A549 (cell line): Measurements from ENCODE around the gene SEC14L5. TPM values are rescaled to one million over a fixed set of nuclear protein-coding genes. Genes with fewer than 3 reads are reported as not detected.
A peak's percentile ranks its signal among the peaks of the same experiment; 100 is the strongest.

ENCODE experiments used
- ATAC-seq, 2 experiments: fragments of 200-7000 bp in 1 of 2; fragments of >200 bp in 1 of 2; cut with Nextera tagmentation in 1 of 2; cut with Tn5 transposase in 1 of 2; 3 replicates each; pipeline versions ENCODE4 v1.8.0 to v1.9.1; 2018 to 2020; ENCODE audit warnings: mild to moderate bottlenecking in 1 of 2, moderate library complexity in 1 of 2
- CTCF ChIA-PET: fragments of 300-600 bp; sonication (Branson Sonifier 250); formaldehyde crosslinking; extraction: SDS; loops from one replicate; lab custom pipeline; 2021; ENCODE audit warnings: antibody characterized with exemption, inconsistent platforms; lab: Yijun Ruan, JAX
- POLR2A ChIA-PET: fragments of 350-600 bp; formaldehyde crosslinking; extraction: SDS; loops from one replicate; lab custom pipeline; 2021; ENCODE audit warnings: antibody characterized with exemption, inconsistent platforms; lab: Yijun Ruan, JAX
- DNase-seq, 2 experiments: peaks; one replicate each; pipeline versions ENCODE4 v3.0.0 to v3.0.0-alpha.2; 2011 to 2016; ENCODE audit warnings: low read depth in 1 of 2, low spot score in 1 of 2
- FAIRE-seq: peaks from 2 replicates; lab custom pipeline; 2011; peaks lifted over from hg19 to GRCh38; lab: Jason Lieb, UNC
- H3K27ac ChIP-seq, 2 experiments: fragments of >200 bp; sonication (Bioruptor Twin); formaldehyde crosslinking; 3 replicates each; pipeline ENCODE4 v1.5.1; 2016 to 2017
- H3K4me1 ChIP-seq: fragments of >200 bp; sonication (Bioruptor Twin); formaldehyde crosslinking; 3 replicates; pipeline ENCODE4 v1.6.1; 2016
- H3K4me2 ChIP-seq: fragments of >200 bp; sonication (Bioruptor Twin); formaldehyde crosslinking; 3 replicates; pipeline ENCODE4 v1.6.1; 2016
- H3K4me3 ChIP-seq: fragments of >200 bp; sonication (Bioruptor Twin); formaldehyde crosslinking; 3 replicates; pipeline ENCODE4 v1.5.1; 2016
- H3K9me3 ChIP-seq: fragments of >200 bp; sonication (Bioruptor Twin); formaldehyde crosslinking; 3 replicates; pipeline ENCODE4 v1.6.1; 2016
- ATOH8 ChIP-seq: fragments of 250-450 bp; sonication (Bioruptor Pico); IDR thresholded peaks from 2 replicates; pipeline ENCODE4 v1.5.0; 2020; ENCODE audit warnings: low read depth, mild to moderate bottlenecking, moderate library complexity
- BCL3 ChIP-seq: fragments of >200 bp; sonication (Bioruptor Twin); formaldehyde crosslinking; IDR thresholded peaks from 3 replicates; pipeline ENCODE4 v1.6.1; 2016
- CBX2 ChIP-seq: fragments of 200-600 bp; sonication (generic); IDR thresholded peaks from 2 replicates; pipeline ENCODE4 v1.6.1; 2016; ENCODE audit warnings: low read depth, mild to moderate bottlenecking, borderline replicate concordance
- CEBPB ChIP-seq, 2 experiments: fragments of >200 bp in 1 of 2; sonication (Bioruptor Twin) in 1 of 2; formaldehyde crosslinking in 1 of 2; IDR thresholded peaks; 2 replicates each; pipeline ENCODE4 v1.6.1; 2012 to 2016
- E2F6 ChIP-seq: IDR thresholded peaks from 2 replicates; pipeline ENCODE4 v1.6.1; 2012; ENCODE audit warnings: low read depth, borderline replicate concordance
- EHF ChIP-seq: fragments of 250-450 bp; sonication (Bioruptor Pico); IDR thresholded peaks from 2 replicates; pipeline ENCODE4 v1.5.0; 2020; ENCODE audit warnings: mild to moderate bottlenecking
- EHMT2 ChIP-seq: fragments of 200-600 bp; sonication (generic); IDR thresholded peaks from 2 replicates; pipeline ENCODE4 v1.6.1; 2016; ENCODE audit warnings: antibody characterized with exemption, low read depth, mild to moderate bottlenecking, moderate library complexity
- ELK1 ChIP-seq: fragments of 150-350 bp; IDR thresholded peaks from 2 replicates; pipeline ENCODE4 v1.6.1; 2014; ENCODE audit warnings: low read depth, mild to moderate bottlenecking, low read length
- FOSL2 ChIP-seq, 2 experiments: fragments of 450-650 bp in 1 of 2; fragments of >200 bp in 1 of 2; sonication (Bioruptor Twin) in 1 of 2; formaldehyde crosslinking; IDR thresholded peaks; 2 replicates each; pipeline versions ENCODE4 v1.5.0 to v1.6.1; 2016 to 2020; ENCODE audit warnings: mild to moderate bottlenecking in 1 of 2, moderate library complexity in 1 of 2
- GATA3 ChIP-seq: IDR thresholded peaks from 2 replicates; pipeline ENCODE4 v1.6.1; 2012; ENCODE audit warnings: borderline replicate concordance
- HES2 ChIP-seq: fragments of >200 bp; sonication (Bioruptor Twin); formaldehyde crosslinking; IDR thresholded peaks from 2 replicates; pipeline ENCODE4 v1.6.1; 2016
- HEYL ChIP-seq: fragments of 250-450 bp; sonication (Bioruptor Pico); IDR thresholded peaks from 2 replicates; pipeline ENCODE4 v1.8.0; 2021; ENCODE audit warnings: mild to moderate bottlenecking, moderate library complexity
- HOXB5 ChIP-seq: fragments of 250-450 bp; sonication (Bioruptor Pico); IDR thresholded peaks from 2 replicates; pipeline ENCODE4 v1.5.0; 2020; ENCODE audit warnings: mild to moderate bottlenecking, moderate library complexity
- JUN ChIP-seq, 2 experiments: fragments of >200 bp; sonication (Bioruptor Twin); formaldehyde crosslinking; IDR thresholded peaks; 2 replicates in 1 of 2; 3 replicates in 1 of 2; pipeline ENCODE4 v1.6.1; 2016 to 2017
- KDM5A ChIP-seq: fragments of 200-600 bp; sonication (generic); IDR thresholded peaks from 2 replicates; pipeline ENCODE4 v1.6.1; 2016; ENCODE audit warnings: antibody characterized with exemption, mild to moderate bottlenecking
- MAX ChIP-seq: IDR thresholded peaks from 2 replicates; pipeline ENCODE4 v1.6.1; 2012
- MAZ ChIP-seq: fragments of 150-350 bp; IDR thresholded peaks from 2 replicates; pipeline ENCODE4 v1.6.1; 2014; ENCODE audit warnings: antibody characterized with exemption, low read depth, low read length, borderline replicate concordance
- NPAS2 ChIP-seq: fragments of 250-450 bp; sonication (Bioruptor Pico); IDR thresholded peaks from 2 replicates; pipeline ENCODE4 v1.8.0; 2022; ENCODE audit warnings: mild to moderate bottlenecking, moderate library complexity, borderline replicate concordance
- NR3C1 ChIP-seq: fragments of >200 bp; sonication (Bioruptor Twin); formaldehyde crosslinking; IDR thresholded peaks from 3 replicates; pipeline ENCODE4 v1.6.1; 2017
- POLR2AphosphoS2 ChIP-seq: conservative IDR thresholded peaks from 2 replicates; pipeline ENCODE4 v1.6.1; 2012; ENCODE audit warnings: low read length, improper control_type of control experiment, inconsistent platforms
- RCOR1 ChIP-seq: fragments of 150-350 bp; IDR thresholded peaks from 2 replicates; pipeline ENCODE4 v1.6.1; 2014; ENCODE audit warnings: antibody characterized with exemption, low read length, low read depth
- TFCP2L1 ChIP-seq: fragments of 250-450 bp; sonication (Bioruptor Pico); IDR thresholded peaks from 2 replicates; pipeline ENCODE4 v1.5.0; 2021; ENCODE audit warnings: mild to moderate bottlenecking
- TP53 ChIP-seq: fragments of 250-450 bp; sonication (Bioruptor Pico); IDR thresholded peaks from 2 replicates; pipeline ENCODE4 v1.5.0; 2021; ENCODE audit warnings: mild to moderate bottlenecking, moderate library complexity
- ZC3H11A ChIP-seq: fragments of 450-650 bp; IDR thresholded peaks from 2 replicates; pipeline ENCODE4 v1.6.1; 2014; ENCODE audit warnings: antibody characterized with exemption, mild to moderate bottlenecking
- ZNF302 ChIP-seq: fragments of 250-450 bp; sonication (Bioruptor Pico); IDR thresholded peaks from 2 replicates; pipeline ENCODE4 v1.9.0; 2021; ENCODE audit warnings: inconsistent platforms, mild to moderate bottlenecking, moderate library complexity
- WGBS: methylation state at CpG from one replicate; pipeline ENCODE4 v1.1.6; 2017; ENCODE audit errors: missing lambda C conversion rate; 5-methylcytosine and 5-hydroxymethylcytosine counted together
- polyA plus RNA-seq, 4 experiments: library from polyadenylated mRNA; depleted of rRNA in 3 of 4; stranded (reverse); fragments of >200 nt; fragmentation: RNase III in 1 of 4; extraction: RNeasy Plus Mini Kit Qiagen cat#74134 plus additional on column Dnase treatment in 1 of 4; gene quantifications; 2 replicates in 3 of 4; 3 replicates in 1 of 4; pipeline ENCODE4 v1.2.3, GENCODE V29; 2011 to 2017

SEC14L5 gene
- polyA plus RNA-seq, 2 of the 4 experiments (the other 2 are of a cell fraction), result 0.03 to 0.05 TPM

- Histone ChIP-seq H3K27ac (peak overlapping the region; percentile 69 to 89; a peak in 4 of 6 replicates), H3K4me3 (no peak overlapping the region), H3K9me3 (no peaks in the 10 kb centered on the region), H3K4me1 (peaks cover 31% of the 10 kb centered on the region), H3K4me2 (peak overlapping the region; percentile 98; the same call in 2 of the 3 replicates)
- ChIA-PET CTCF (interaction anchor here (1.9 kb wide), 1 partner anchor 18 kb away, joined by 6 read pairs; no protein-coding TSS in a partner anchor), POLR2A (no interaction called here)
- TF ChIP-seq ATOH8 (CRISPR knock-in tag), result no peak
- TF ChIP-seq GATA3, result no peak
- no peak for TF ChIP-seq KDM5A
- no peak for TF ChIP-seq MAX
- TF ChIP-seq CEBPB (IDR thresholded peaks at IDR 0.05), result peak in 1 of 2 experiments; percentile 8; a peak in 1 of 4 replicates
- FAIRE-seq (no peak), DNase-seq (no peak), ATAC-seq (no peak)
- WGBS, result 88% methylated on average over 16 of the region's 16 CpGs
These were observed 20.1 kb upstream of the SEC14L5 start for GRCh38 chr16:4937782-4938682.

- 80% methylated on average over 5 of the region's 5 CpGs for WGBS
- Histone ChIP-seq H3K9me3 (no peaks in the 10 kb centered on the region), H3K4me3 (no peak overlapping the region), H3K27ac (no peak overlapping the region), H3K4me1 (peaks cover 37% of the 10 kb centered on the region), H3K4me2 (no peak overlapping the region)
- no peak for FAIRE-seq
- DNase-seq, result no peak
- POLR2A ChIA-PET, result no interaction called here
- CTCF ChIA-PET, result interaction anchor here (1.9 kb wide), 1 partner anchor 18 kb away, joined by 6 read pairs; no protein-coding TSS in a partner anchor
- ATAC-seq, result no peak
- TF ChIP-seq ZNF302 (no peak), CEBPB (IDR thresholded peaks at IDR 0.05) (no peak), HOXB5 (CRISPR knock-in tag) (no peak), HES2 (no peak), NPAS2 (CRISPR knock-in tag) (no peak), GATA3 (no peak), BCL3 (no peak), ZC3H11A (no peak), NR3C1 (no peak), RCOR1 (no peak), ELK1 (no peak), E2F6 (no peak)
These were observed 19.5 kb upstream of the SEC14L5 start for GRCh38 chr16:4938683-4939030.

- no peak for ATAC-seq
- 70% methylated on average over 7 of the region's 7 CpGs for WGBS
- Histone ChIP-seq H3K9me3 (no peaks in the 10 kb centered on the region), H3K4me3 (no peak overlapping the region), H3K27ac (peak overlapping the region in 1 of 2 experiments; percentile 51; a peak in 3 of 6 replicates), H3K4me1 (peaks cover 52% of the 10 kb centered on the region), H3K4me2 (no peak overlapping the region)
- CTCF ChIA-PET, result interaction anchor here (0.6 to 1.3 kb wide), 3 partner anchors 8 to 16 kb away, joined by 4 to 8 read pairs (median 5); no protein-coding TSS in a partner anchor
- POLR2A ChIA-PET, result no interaction called here
- no peak for DNase-seq
- no peak for FAIRE-seq
- TF ChIP-seq TP53 (CRISPR knock-in tag) (no peak), NPAS2 (CRISPR knock-in tag) (no peak), EHMT2 (no peak), FOSL2 (IDR thresholded peaks at IDR 0.05) (no peak), FOSL2 (CRISPR knock-in tag; IDR thresholded peaks at IDR 0.05) (no peak), EHF (CRISPR knock-in tag) (no peak), POLR2AphosphoS2 (no peak), CBX2 (no peak), HEYL (CRISPR knock-in tag) (no peak), HOXB5 (CRISPR knock-in tag) (no peak), KDM5A (no peak), JUN (IDR thresholded peaks at IDR 0.05) (no peak), BCL3 (no peak), TFCP2L1 (CRISPR knock-in tag) (no peak), E2F6 (no peak), MAZ (no peak)
These were observed 17.4 kb upstream of the SEC14L5 start for GRCh38 chr16:4940719-4941118.
